Measurements from ENCODE around the gene FIBCD1.
"Not testable (repeated sequence)": the region's sequence is repeated elsewhere in the genome, so short reads cannot be mapped to it uniquely, and the experiment has no call there.

FIBCD1 gene

DNA sequence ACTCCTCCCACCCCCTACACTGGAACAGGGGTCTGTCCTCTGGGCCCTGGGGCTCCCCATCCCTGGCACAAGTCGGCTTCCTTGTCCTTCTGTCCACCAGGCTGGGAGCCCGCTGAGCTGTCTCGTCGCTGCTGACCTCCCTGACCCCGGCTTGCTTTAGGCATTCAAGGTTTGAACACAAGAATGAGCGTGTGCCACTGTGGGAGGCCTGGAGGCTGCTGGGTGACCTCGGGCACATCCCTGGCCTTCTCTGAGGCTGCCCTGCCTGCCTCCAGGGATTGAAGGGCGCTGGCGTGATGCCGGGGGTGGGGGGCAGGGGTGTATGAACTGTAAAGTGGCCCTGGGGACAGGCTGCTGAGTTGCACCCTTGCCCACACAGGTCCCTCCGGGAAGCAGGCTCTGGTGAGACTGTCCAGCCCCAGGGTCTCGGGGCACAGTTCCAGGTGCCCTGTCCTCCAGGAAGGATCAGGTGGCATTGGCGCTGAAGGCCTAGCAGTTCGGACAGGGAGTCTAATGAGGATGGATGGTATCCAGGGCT, 18.2 kb downstream of the FIBCD1 start:
- DNase-seq: no peak

GRCh38 chr9:130920233-130920632, 18.8 kb downstream of the FIBCD1 start:
- no peak for DNase-seq

- DNase-seq: no peak
Measured at GRCh38 chr9:130919559-130920145, 19.4 kb downstream of the FIBCD1 start.

DNA sequence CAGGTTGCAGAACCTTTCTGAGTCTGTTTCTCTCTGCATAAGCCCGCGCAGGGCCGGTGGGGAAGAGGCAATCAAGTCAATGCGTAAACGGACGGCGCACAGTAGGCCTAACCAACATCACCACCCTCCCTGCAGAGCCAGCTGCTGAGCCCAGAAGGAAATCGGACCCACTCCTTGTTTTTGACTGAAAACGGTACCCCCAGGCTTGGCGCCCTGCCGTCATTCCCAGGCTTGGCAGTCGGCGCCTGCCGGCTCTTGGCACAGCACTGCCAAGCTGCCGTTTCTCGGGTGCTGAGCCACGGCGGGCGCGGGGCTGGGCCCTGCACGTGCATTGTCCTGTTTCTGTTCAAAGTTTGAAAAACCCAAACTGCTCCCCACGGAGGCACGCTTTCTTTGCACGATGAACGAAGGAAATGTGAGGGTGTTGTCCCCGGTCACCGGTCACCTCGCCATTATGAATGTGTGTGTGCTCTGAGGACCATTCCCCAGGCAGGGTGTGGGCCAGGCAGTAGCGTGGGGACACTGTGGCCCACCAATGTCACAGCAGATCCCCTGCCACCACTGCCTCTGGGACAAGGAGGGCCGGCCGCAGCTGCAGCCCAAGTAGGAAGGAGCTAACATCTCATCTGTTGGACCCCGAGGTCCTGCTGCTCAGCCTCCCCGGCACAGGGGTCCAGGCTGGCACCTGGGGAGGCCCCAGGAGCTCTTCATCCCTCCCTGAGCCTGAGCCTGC, 20.1 kb downstream of the FIBCD1 start:
- peak; percentile 40 for DNase-seq

- no peak for DNase-seq
Measured at GRCh38 chr9:130918101-130918825, 20.8 kb downstream of the FIBCD1 start.

- DNase-seq: no peak
Measured at GRCh38 chr9:130917168-130917960, 21.7 kb downstream of the FIBCD1 start.

- DNase-seq: no peak
Measured at GRCh38 chr9:130915096-130915447, 24.0 kb downstream of the FIBCD1 start.

DNA sequence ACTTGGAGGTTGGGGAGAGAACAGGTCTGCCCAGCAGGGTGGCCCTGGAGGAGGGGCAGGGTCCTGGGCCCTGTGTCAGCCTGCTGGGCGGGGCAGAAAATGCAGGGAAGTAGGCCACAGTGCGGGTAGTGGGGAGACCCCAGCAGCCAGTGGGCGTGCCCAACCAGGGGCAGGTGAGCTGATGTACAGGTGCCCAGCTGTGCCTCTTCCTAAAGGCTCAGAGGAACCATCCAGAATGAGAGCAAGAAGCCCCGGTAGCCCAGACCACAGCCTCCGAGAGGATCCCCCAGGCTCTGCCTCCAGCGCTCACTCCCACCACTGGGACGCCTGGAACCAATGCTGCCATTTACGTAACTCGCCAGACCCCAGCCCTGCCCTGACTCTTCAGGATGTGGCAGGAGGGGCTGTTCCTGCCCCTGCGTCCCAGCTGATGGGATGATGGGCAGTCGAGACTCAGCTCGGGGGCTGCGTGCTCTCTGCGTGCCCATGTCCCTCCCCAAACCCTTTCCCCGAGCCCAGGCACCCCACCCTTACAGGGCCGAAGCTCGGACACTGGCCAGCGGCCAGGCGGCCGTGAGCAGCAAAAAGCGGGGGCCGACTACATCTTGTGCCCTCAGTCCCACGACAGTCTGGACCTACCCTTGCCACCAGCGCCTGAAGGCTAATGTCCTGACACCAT, 24.5 kb downstream of the FIBCD1 start:
- DNase-seq: no peak

DNA sequence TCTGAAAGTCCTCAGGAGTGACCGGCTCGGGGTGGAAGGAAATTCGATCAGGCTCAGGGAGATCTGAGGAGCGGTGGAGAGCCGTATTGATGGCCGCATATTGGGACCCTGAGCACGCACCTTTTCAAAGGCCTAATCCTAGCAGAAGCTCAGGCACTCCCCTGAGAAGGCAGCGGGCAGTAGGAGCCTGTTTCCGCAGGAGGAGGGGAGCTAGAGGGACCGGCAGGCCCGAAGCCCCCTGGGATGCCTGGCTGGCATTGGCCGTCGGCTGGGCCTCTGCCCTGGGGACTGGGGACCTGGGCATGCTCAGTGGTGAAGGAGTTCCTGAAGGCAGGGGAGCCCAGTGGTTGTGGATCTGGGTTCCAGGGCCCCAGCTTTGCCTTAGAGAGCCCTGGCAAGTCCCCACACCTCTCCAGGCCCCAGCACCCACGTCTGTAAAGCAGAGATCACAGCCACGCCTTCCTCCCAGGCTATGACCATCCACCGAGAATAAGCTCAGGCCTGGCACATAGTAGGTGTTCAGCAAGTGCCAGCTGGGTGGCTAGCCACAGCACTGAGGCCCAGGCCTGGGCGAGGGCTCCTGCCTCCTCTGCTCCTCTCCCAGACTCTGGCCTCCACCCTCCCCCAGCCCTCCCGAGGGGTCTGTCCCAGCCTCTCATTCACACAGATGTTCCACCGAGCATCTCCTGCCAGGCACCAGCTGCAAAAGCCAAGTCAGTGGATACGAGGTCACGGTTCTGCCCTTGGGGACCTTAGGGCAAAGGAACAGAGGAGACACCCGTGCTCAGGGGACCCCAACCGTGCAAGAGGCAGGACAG, 25.2 kb downstream of the FIBCD1 start:
- DNase-seq: no peak

DNA sequence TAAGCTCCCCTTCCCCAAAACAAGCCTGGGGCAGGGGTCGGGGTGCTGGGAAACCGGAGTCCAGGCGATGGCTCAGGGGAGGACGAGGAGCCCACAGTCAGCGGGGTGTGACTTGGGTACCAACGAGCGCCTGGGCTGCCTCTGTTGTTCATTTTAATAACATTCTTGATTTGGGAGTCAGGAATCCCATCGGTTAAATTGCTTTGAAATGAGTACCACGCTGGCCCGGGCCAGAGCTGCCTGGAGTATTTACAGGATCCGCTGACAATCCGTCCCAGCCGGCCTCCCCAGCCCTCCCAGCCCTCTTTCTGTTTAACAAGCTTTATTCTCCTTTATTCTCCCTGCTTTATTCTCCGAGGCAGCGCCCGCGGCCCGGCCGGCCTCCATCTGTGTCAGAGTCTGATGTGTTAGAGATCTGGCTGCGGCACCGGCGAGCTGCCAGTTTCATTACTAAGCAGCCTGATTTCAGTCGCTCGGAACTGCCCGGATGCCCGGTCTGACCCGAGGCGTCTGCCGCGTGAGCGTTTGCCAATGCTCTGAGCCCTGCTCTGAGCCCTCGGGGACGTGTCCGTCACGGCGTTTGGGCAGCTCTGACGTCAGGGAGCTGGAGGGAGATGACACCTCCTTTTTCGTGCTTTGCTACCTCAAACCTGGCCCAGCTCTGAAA, 26.0 kb downstream of the FIBCD1 start:
- DNase-seq: no peak

GRCh38 chr9:130911254-130912049, 27.6 kb downstream of the FIBCD1 start:
- no peak for DNase-seq

DNA sequence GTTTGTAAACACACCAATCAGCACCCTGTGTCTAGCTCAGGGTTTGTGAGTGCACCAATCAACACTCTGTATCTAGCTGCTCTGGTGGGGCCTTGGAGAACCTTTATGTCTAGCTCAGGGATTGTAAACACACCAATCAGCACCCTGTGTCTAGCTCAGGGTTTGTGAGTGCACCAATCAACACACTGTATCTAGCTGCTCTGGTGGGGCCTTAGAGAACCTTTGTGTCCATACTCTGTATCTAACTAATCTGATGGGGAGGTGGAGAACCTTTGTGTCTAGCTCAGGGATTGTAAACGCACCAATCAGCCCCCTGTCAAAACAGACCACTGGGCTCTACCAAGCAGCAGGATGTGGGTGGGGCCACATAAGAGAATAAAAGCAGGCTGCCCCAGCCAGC, 28.4 kb downstream of the FIBCD1 start:
- not testable (repeated sequence) for DNase-seq

- DNase-seq: not testable (repeated sequence)
Measured at GRCh38 chr9:130910041-130910440, 29.0 kb downstream of the FIBCD1 start.

- DNase-seq: no peak
Measured at GRCh38 chr9:130908878-130909355, 30.1 kb downstream of the FIBCD1 start.

DNA sequence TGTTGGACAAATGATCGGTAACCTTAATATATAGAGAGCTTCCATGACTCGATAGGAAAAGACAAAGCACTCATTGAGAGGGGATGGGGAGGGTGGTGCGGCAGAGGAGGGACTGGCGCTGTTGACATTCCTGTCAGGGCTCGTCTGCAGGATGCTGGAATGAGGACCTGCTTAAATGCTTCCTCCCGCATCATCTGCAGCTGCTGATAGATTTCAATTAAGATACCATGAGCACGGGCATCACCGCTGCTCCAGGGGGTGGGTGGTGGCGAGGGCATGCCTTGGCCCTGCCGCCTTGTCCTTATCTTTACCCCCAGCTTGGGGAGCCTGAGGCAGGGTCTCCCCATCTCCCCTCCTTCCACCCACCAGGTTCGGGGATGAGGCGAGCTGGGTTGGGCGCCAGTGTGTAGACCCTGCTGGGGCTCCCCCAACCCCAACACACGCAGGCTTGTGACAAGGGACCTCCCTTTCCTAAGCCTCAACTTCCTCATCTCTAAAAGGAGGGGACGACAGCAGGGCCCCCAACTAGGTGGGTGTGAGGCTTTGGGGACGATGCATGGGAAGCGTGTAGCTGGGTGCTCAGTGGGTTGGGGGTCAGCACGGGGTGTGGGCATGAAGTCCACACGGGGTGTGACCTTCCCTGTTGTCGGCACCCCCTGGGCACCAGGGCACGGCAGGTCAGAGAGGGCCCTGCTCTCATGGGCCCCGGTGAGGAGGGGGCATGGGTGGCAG, 30.7 kb downstream of the FIBCD1 start:
- DNase-seq: no peak

DNA sequence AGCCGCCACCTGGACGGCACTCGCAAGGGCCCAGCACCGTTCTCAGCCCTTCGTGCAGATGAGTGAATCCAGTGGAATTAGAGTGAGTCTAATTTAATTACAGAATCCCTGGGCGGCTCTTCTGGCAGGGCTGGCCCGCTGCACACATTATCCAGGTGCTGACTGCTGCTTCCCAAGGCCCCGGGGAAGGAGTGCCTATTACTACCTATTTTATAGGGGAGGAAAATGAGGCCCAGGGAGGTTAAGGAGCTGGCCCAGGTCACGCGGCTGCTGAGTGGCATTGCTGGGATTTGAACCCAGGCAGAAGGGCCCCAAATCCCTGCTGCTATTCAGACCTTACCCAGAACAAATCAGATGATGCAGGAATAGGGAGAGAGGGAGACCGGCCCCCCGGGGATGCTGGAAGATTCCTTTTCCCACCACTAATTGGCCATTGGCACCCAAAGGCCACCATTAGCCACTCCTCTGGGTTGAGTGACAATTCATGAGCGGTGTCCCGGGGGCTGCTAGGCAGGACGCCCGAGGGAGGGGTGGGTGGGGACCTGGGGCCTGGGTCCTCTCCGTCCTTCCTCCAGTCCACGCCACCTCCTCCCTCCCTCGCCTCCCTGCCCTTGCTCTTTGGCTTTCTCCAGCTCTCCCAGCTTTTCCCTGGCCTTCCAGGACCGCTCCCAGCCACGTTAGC, 32.2 kb downstream of the FIBCD1 start:
- no peak for DNase-seq

GRCh38 chr9:130905902-130906734, 32.9 kb downstream of the FIBCD1 start:
- DNase-seq: no peak
